ENCODE measurements around the gene PLAC9.

- TF ChIP-seq CTCF (IDR thresholded peaks at IDR 0.05) (no peak), POLR2A (IDR thresholded peaks at IDR 0.05) (no peak)
These were observed 29.0 kb downstream of the PLAC9 start for GRCh38 chr10:80161321-80162083.

Data from Peyer's patch (tissue), 4 donors.